SK-N-MC (cell line): ENCODE data around the gene GNG8.

Experiments
- EZH2 ChIP-seq: fragments of 200-600 bp; sonication (generic); IDR thresholded peaks from one replicate; pipeline ENCODE4 v1.6.1; 2017; ENCODE audit warnings: antibody characterized with exemption
- POLR2AphosphoS5 ChIP-seq: IDR thresholded peaks from 2 replicates; pipeline ENCODE4 v1.6.1; 2012; ENCODE audit warnings: mild to moderate bottlenecking, low read depth, low read length, borderline replicate concordance

DNA sequence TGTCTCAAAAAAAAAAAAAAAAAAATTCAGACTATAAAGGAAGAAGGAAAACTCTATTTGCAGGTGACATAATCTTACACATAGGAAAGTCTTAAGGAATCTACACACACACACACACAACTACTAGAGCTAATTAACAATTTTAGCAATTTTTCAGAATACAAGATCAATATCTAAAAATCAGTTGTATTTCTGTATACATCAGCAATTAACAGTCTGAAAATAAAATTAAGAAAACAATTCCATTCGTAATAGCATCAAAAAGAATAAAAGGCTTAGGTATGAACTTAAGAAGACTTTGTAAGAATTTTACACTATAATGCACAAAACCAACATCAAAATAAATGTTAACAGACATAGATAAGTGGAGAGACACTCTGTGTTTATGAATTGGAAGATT is 50.5 kb downstream of the GNG8 start:
- TF ChIP-seq EZH2 = no peak
- no peak for TF ChIP-seq POLR2AphosphoS5
